DND-41 (cell line): ENCODE results near the gene SERTAD1.

ENCODE experiments used
- CTCF ChIP-seq: IDR thresholded peaks from 2 replicates; pipeline ENCODE4 v1.5.1; 2012; ENCODE audit warnings: borderline replicate concordance, low read length, moderate library complexity, mild to moderate bottlenecking; ENCODE audit not compliant: poor library complexity, severe bottlenecking; ENCODE audit errors: extremely low read depth
- EZH2 ChIP-seq: IDR thresholded peaks from 3 replicates; pipeline ENCODE4 v1.6.1; 2012; ENCODE audit warnings: borderline replicate concordance, low read depth, mild to moderate bottlenecking, moderate library complexity, low read length, inconsistent platforms; ENCODE audit not compliant: severe bottlenecking

GRCh38 chr19:40457048-40457447 lies 31.3 kb upstream of the SERTAD1 start:
- no peak for TF ChIP-seq EZH2
- TF ChIP-seq CTCF, result no peak
